DLD1 (cell line): ENCODE results near the gene MORC3.
"Not testable (repeated sequence)": the region's sequence is repeated elsewhere in the genome, so short reads cannot be mapped to it uniquely, and the experiment has no call there.

ENCODE experiments used
- in situ Hi-C: cut with HindIII; loops from 2 replicates; pipeline ENCODE4 v1.10.0; 2017; ENCODE audit warnings: low sequenced_read_pairs

The MORC3 gene

DNA sequence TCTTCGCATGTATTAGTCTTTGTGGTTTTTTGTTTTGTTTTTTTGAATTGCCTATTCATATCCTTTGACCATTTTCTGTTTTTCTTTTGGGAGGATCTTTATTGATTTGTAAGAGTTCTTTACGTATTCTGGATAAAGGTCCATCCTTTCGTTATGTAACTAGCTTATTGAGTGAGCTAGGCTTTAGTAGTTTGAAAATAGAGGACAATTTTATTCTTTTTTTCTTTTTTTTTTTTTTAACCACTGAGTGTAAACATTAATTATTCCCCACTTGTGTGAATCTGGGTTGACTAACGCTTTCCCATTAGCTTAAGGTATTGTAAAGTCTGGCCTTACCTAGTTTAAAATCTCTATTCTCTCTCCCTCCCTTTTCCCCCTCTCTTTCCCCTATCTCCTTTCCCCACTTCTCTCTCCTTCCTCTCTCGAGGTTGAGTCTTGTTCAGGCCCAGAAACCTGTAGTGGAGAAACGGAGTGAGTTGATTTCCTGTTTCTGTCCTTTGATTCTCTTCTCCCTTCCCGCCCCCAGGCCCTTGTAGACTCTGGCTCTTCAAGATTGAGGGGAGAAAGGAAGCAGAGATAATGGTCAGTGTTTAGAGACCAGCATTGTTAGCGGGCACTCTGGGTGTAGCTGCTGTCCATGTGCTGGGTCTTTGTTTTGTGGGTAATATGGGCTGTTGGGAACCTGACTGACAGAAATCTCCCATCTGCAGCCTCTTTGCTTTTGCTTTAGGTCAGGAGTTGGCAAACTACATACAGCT, 1.5 kb downstream of the MORC3 start:
- in situ Hi-C loops, result no loop called here

DNA sequence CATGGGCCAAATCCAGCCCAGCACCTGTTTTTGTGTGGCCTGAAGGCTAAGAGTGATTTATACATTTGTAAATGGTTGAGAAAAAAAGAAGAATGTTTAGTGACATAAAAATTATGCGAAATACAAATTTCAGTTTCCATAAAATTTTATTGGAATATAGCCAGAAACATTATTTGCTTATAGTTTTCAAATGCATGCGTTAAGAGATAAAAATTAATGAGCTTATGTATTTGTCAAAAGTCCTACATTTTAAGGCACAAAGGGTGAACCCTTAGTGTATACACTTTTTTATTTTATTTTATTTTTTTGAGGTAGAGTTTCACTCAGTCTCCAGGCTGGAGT, 2.1 kb downstream of the MORC3 start:
- in situ Hi-C loops, result no loop called here

DNA sequence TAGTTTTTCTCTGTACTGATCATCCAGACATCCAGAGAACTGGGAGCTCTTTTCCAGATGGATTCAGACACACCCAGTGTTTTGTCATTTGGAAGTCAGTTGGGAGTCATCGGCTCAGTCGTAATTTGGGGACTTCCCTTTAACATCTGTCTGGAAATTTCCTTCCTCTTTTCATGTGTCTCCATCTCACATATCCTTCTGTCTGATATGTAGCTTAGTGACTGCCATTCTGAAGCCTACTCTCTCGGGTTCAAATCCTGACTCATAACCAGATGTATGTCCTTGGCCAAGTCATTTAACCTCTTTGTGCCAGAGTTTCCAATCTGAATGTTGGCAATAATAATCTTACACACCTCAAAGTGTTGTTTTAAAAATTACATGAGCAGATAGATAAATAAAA, 3.0 kb downstream of the MORC3 start:
- in situ Hi-C loops, result no loop called here

DNA sequence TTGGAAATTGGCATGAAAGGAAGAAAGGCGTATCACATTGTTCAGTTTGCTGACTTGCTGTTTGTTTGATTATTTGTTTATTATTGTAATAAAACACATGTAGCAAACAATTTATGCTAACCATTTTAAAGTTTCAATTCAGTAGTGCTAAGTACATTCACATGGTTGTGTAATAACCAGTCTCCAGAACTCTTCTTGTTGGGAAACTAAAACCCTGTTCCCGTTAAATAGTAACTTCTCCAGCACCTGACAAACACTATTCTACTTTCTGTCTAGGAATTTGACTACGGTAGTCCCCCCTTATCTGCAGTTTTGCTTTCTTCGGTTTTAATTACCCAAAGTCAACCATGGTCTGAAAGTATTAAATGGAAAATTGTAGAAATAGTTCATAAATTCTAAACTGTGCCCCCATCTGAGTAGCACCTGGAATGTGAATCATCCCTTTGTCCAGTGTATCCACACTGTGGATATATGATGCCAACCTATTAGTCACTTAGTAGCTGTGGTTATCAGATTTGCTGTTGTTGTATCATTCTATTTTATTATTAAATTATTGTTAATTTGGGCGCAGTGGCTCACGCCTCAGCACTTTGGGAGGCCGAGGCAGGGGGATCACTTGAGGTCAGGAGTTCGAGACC, 5.5 kb downstream of the MORC3 start:
- in situ Hi-C loops, result no loop called here

DNA sequence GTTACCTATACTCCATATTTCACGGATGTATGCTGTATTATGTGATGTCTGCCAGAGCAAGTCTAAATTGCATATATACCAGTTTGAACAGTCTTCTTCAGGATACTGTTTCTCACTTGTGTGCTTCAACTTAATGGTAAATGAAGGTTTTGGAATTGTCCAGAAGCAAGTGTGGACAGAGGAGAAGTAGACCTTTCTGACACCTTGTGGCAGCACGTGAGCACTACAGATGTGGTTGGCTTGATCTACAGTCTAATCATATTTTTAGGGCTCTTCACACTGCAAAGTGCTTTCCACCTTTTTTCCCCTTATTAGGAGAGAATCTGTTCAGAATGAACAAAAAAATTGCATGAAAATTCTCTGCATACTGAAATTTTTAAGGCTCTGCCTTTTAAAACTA, 10.9 kb downstream of the MORC3 start:
- in situ Hi-C loops, result no loop called here

DNA sequence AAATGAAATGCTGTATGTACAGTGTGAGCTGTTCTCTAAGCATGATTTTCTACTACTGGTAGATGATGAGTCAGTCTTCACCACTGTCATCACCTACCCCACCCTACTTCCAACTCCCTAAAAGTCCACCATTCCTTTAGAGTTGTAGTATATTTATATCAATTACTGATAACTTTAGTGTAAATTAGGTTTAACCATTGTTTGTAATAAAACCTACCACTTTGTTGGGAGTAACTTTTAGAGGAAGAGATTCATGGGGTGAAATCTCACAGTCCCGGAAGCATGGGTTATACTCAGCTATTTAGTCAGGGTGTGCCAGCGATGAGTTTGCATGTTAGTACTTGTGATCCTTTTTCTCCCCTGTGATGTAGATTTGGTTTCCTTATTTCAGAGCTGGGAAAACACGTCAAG, 17.1 kb downstream of the MORC3 start:
- in situ Hi-C loops, result no loop called here

DNA sequence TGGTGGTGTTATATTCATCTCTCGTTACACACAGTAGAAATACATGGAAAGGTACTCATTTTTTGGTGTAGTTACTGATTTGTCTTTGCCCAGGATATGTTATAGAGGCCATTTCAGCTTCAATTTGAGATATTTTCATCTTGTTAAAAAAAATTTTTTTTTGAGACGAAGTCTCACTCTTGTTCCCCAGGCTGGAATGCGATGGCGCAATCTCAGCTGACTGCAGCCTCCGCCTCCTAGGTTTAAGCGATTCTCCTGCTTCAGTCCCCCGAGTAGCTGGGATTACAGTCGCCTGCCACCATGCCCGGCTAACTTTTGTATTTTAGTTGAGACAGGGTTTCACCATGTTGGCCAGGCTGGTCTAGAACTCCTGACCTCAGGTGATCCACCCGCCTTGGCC, 19.0 kb downstream of the MORC3 start:
- in situ Hi-C loops, result no loop called here

DNA sequence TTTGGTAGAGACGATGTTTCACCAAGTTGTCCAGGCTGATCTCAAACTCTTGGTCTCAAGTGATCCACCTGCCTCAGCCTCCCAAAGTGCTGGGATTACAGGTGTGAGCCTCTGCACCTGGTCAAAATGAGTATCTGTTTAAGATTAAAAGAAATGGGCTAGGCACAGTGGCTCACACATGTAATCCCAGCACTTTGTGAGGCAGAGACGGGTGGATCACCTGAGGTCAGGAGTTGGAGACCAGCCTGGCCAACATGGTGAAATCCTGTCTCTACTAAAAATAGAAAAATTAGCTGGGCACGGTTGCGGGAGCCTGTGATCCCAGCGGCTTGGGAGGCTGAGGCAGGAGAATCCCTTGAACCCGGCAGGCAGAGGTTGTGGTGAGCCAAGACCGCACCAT, 22.6 kb downstream of the MORC3 start:
- in situ Hi-C loops, result not testable (repeated sequence)

DNA sequence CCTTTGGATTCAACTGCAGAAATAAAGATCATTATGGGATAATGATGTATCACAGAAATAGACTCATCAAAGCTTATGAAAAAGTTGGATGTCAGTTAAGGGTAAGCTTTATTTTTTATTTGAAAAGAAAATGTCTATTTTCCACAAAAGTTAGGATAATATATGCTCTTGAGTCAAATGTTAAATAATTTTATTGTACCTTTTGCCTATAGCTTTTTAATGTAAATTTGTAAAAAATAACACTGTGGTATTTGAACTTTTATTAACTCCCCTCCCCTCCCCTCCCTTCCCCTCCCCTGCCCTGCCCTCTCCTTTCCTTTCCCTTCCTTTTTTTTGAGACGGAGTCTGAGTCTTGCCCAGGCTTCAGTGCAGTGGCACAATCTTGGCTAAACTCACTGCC, 24.9 kb downstream of the MORC3 start:
- in situ Hi-C loops, result no loop called here

DNA sequence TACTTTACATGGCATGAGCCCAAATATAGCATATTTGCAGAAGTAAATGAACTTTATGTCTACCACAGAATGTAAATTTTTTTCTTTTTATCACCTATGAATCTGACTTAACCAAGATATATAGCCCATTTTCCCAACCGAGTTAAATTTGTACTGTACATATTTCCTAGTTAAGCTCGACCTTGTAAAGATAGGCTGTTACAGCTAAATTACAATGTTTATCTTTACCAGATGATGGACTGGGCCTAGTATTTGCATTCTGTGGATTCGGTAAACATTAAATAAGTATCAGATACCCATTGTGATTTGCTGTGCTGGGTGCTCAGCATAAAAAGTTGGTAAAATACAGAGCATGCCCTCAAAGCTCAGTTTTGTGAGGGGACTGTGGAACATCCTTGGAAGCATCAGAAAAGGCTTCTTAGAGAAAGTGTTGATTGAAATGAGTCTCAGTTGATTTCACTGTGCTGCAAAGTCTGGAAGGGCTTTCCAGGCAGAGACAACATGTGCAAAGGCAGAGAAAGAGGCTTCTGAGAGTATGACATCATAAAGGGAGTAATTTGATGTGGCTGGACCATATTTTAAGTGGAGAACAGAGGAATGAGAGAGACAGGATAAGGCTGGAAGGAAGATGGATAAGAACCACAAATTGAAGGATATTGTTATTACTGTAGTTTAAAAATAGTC, 27.4 kb downstream of the MORC3 start:
- in situ Hi-C loops, result no loop called here

DNA sequence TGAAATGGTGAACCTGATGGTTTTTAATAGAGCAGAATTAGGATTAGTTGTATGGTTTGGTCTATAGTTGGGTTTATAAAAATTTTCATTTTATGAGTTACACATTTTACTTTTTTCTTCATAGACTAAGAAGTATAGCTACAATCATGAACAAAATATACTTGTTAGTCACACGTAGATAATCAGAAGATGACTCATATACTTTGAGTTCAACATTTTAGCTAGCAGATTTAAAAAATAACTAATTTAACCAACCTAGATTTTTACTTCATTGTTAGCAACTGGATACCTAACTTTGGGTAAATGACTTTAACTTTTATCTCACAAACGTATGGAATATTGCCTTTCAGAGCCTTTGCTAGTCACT, 27.9 kb downstream of the MORC3 start:
- in situ Hi-C loops, result no loop called here

DNA sequence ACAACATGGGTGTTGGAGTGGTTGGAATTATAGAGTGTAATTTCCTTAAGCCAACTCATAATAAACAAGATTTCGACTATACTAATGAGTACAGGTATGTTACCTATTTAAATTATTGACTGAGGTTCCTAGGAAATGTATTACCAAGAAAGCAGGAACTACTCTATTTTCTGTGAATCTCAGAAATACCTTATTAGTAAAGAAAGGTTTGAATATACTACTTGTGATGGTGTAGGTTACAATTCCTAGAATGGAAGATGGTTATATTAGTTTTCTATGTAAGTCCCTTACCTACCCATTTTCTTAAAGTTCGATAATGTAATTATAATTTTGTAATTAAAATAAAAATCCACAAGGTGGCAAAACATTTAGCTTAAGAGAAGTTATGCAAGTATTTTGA, 29.3 kb downstream of the MORC3 start:
- in situ Hi-C loops, result no loop called here

DNA sequence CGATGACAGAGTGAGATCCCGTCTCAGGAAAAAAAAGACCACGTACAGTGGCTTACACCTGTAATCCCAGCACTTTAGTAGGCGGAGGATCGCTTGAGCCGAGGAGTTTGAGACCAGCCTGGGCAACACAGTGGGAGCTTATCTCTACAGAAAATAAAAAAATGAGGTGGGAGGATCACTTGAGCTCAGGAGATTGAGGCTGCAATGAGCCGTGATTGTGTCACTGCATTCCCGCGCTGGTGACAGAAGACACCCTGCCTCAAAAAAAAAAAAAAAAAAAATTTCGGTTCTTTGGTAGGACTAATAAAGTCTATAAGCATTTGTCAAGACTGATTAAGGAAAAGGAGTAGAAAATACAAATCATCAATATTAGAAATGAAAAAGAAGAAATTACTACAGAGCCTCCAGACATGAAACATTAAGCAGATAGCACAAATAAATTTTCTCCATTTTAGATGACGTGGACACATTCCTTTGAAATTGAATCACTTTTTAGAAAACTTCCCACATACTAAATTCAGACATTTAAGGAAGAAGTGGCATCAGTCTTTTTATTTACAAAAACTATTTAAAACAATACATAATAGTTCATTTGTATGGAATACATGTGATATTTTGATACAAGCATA, 30.4 kb downstream of the MORC3 start:
- in situ Hi-C loops, result no loop called here

DNA sequence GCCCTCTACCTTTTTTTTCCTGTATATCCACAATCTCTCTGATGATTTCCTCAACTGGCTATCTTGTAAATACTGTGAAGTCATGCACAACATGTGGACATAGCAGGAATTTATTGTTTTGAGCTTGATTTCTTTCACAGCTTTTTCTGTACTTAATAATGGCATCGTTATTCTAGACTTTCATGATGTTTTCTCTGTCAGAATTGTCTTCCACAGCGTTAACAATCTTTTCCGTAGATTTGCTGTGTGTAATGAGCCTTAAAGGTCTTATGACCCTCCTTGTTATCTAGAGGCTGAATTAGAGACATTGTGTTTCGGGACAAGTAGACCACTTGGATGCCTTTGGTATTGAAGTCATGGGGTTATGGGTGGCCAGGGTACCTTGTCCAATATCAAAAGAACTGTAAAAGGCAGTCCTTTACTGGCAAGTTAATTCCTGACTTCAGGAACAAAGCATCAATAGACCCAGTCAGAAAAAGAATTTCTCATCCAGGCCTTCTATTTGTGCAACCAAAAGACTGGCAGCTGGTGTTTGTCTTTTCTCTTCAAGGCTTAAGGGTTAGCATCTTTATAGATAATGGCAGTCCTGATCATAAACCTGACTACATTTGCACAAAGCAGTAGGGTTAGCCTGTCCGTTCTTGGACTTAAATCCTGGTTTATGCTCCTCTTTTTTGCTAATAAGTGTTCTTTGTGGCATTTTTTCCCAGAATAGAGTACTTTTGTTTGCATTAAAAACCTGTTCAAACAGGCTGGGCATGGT, 35.1 kb downstream of the MORC3 start:
- in situ Hi-C loops, result no loop called here

DNA sequence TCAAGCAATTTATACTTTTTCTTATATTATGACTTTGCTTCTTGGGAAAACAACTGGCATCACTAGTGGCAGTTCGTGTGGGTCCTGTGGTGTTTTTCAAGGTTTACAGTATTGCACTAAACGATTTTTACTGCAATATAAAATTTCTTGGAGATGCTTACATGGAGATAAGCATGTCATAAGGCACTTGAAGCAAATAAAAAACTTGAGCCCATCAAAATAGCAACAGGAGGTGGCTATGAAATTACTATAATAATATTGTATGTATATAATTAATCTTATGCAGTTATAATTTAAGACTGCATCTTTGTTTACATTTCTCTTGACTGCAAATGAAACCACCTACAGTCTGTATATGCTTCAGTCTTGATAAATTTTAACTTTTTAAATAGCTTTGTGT, 35.9 kb downstream of the MORC3 start:
- in situ Hi-C loops, result no loop called here

DNA sequence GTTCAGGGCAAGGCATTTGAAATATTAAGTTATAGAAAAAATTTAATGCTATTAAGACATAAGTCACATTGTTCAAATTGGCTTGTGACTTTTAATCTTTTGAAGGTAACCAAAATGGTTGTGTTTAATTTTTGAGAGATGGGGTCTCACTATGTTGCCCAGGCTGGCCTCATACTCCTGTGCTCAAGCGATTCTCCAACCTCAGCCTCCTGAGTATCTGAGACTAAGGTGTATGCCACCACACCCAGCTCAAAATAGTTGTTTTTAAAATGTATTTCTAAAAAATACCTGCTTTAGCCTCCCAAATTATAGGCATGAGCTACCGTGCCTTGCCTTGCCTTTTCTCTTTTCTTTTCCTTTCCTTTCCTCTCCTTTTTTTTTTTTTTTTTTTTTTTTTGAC, 39.2 kb downstream of the MORC3 start:
- in situ Hi-C loops, result no loop called here

DNA sequence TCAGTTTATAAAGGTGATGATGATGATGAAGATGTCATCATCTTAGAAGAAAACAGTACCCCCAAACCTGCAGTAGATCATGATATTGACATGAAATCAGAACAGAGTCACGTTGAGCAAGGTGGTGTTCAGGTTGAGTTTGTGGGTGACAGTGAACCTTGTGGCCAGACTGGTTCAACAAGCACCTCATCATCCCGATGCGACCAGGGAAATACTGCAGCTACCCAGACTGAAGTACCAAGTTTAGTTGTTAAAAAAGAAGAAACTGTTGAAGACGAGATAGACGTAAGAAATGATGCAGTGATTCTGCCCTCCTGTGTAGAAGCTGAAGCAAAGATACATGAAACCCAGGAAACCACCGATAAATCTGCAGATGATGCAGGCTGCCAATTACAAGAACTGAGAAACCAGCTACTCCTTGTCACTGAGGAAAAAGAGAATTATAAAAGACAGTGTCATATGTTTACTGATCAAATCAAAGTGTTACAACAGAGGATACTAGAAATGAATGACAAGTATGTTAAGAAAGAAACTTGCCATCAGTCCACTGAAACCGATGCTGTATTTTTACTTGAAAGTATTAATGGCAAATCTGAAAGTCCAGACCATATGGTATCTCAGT, 49.2 kb downstream of the MORC3 start:
- in situ Hi-C loops, result no loop called here

DNA sequence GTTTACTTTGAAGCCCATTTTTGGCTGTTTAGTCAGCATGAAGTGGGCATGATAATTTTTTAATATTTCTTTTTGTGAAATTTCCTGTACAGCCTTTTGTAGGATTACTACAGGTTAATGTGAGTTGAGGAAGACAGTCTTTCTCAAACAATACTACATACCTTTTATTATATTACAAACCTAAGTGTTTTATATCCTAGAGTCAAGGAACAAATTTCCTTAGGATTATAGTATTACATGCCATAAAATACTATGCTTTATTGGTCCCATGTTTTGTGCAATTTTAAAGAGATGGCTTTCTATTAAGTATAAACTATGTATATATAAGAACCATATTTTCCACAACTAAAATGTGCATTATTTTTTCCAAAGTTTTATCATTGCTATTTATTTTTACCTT, 56.0 kb downstream of the MORC3 start:
- in situ Hi-C loops, result no loop called here

DNA sequence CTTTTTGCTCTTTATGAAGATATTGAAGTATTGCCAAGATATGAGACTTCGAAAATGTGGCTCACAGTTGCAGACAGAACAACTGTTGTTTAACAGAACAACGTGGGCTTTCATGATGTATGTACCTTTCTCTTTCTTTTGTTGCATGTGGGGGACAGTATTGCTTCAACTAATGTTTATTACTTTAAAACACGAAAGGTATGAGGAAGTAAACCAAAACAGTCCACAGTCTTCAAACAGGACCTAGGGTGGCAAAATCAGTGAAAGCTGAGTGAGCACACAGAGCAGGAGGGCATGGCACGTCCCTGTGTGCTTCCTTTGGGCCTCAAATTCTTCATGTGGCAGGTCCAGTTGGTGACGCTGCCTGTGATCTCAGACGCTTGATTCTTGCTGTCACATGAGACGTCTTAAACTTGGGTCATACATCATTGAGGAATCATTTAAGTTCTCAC, 57.4 kb downstream of the MORC3 start:
- in situ Hi-C loops, result no loop called here

DNA sequence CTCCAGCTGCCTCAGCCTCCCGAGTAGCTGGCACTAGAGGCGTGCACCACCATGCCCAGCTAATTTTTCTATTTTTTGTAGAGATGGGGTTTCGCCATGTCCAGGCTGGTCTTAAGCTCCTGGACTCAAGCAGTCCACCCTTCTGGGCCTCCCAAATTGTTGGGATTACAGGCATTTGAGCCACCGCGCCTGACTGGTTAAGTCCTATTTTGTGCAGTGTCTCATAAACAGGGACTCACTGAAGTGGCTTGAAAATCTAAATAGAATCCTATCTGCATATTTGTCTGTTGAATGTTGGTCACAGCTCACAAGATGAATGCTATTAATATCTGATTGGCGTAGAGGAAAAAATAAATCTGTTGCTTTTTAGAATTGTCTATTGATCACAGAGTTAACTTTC, 59.3 kb downstream of the MORC3 start:
- in situ Hi-C loops, result no loop called here
